Dedifferentiated amniotic fluid mesenchymal stem cell (primary cell): ENCODE measurements around the gene C11orf86.
"Not testable (repeated sequence)": the region's sequence is repeated elsewhere in the genome, so short reads cannot be mapped to it uniquely, and the experiment has no call there.

Experiments
- DNase-seq: peaks from one replicate; pipeline ENCODE4 v3.0.0-alpha.2; 2016; ENCODE audit errors: extremely low spot score

Gene C11orf86, protein sequence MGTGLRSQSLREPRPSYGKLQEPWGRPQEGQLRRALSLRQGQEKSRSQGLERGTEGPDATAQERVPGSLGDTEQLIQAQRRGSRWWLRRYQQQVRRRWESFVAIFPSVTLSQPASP

DNA sequence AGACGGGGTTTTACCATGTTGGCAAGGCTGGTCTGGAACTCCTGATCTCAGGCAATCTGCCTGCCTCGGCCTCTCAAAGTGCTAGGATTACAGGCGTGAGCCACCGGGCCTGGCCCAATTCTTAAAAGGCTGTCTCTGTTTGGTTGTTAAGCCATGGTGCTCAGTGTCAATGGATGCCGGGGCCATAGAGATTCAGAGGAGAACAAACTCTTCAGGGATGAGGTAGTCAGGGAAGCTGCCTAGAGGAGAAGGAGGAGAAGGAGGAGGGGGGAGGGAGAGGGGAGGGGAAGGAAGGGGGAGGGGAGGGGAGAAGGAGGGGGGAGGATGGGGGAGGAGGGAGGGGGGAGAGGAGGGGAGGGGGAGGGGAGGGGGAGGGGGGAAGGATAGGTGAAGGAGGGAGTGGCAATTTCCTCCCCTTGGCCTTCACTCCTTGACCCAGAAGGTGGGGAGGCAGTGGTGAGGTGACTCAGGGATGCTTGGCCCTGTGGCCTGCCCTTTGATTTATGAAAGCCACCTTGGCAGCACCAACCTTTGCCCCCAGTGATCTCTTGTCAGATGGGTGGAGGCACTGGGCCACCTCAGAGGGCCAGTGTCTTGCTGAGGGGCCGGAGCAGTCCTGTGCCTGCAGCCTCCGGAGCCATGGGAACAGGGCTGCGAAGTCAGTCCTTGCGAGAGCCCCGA is at the start of gene C11orf86:
C11orf86 (plus strand) TSS at position 581 of the 681 bp plus-strand sequence; CDS start at position 640, 59 bp downstream.
- no peak for DNase-seq

DNA sequence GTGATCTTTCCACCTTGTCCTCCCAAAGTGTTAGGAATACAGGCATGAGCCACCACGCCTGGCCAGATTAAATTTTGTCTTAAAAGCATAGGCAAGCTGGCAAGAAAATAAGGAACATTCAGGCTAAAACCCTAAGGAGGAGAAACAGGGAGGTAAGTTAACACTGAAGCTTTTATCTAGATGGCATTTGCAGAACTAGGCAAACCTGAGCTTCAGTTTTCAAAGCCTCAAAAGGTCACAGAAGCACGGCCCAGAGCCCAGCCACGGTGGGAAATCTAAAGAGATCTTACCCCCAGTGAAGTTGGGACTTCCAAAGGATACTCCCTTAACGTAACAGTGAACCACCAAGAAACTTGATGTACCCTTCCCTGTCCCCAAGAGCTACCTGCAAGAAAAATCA is 45.4 kb upstream of the C11orf86 start:
- no peak for DNase-seq

DNA sequence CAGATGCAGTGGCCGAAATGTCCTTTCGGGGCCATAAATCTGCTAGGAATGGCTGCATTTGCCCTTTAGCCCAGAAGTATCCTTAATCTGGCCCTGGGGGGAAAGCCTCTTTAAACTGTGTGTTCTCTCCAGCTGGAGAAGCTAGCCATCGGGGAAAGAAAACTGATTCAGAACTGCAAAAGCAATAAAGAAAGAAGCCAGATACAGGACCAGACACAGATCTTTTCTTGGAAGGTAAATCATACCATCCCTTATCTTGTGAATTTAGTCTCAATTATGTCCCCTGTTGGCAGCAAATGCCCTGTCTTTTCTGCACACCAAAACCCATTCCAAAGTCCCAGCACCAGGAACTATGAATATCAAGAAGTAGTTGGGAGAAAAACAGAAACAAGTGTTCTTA is 42.6 kb upstream of the C11orf86 start:
- DNase-seq = no peak

DNA sequence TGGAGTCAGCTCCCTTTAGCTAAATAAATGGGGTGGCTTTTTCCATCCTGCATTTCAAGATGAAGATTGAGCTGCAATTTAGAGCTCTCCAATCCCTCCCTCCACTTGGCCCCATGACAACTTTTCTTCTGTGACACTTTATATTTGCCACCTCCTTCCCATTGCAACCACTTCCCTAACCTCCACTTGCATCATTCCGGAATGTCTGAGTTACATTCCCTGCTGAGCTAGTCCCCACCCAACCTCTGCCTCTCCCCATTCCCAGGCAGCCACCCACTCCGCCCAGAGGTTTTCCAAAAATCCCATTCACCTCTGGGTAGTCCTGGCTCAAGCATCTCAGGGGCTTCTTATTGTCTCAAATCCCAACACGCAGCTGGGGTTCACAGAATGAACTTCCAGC is 41.6 kb upstream of the C11orf86 start:
- DNase-seq = peak; percentile 22

DNA sequence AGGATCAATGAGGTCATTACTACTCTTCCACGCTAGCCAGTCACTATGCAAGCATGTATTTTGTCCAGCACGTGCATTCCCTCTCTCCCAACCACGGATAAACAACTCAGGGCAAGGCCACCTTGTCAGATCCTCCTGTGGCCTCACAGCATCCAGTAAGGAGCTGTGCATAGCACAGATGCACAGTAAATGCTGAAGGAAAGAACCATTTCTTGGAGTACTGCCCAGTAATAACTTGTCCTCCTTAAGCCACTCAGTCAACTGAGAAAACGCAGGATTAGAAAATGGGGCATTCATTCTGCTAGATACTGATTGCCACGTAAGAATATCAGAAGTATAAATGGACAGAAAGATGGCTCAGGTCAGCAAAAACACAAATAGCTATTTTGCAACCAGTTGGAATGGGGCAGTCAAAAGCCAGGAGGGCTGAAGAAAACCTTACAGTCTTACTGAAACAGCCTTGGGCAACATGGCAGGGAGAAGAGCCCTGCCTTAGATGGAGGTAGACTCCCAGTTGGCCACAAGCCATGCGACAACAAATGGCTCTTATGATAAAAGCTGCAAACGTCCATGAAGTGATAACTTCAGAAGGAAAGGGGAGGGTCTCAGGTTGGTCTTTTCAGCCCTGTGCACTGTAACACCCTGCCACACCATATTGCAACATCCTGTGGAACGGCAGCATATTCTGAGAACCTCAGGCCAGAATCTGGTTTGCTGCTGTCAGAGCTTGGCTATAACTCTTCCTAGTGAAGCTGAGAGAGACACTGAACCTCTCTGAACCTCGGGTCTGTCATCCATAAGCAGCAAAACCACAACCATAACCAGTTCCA is 39.9 kb upstream of the C11orf86 start:
- DNase-seq = no peak

- DNase-seq = peak; percentile 78
These were observed 38.8 kb upstream of the C11orf86 start for GRCh38 chr11:66936311-66936711.

- DNase-seq = no peak
These were observed 37.8 kb upstream of the C11orf86 start for GRCh38 chr11:66937193-66937733.

DNA sequence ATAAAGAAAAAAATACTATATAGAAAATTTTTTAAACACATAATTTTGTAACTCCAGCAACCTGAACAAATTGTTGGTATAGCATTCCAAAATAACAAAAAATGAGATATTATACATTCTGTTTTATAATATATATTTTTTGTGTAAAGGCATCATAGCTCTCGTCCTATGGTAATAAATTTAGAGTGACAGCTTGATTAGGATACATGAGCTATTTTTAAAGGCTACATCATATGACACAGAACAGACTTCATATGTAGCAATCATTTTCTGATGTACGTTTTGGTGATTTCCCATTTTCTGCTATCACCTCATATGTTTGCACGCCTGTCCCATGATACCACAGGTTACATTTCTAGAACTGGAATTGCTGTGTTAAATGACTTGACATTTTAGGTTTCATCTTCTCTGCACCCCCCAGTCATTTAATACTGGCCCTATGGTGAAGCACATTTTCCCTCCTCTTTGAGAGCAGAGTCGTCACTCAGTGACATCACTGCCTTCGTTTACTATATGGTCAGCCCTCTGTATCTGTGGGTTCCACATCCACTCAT is 36.4 kb upstream of the C11orf86 start:
- no peak for DNase-seq

DNA sequence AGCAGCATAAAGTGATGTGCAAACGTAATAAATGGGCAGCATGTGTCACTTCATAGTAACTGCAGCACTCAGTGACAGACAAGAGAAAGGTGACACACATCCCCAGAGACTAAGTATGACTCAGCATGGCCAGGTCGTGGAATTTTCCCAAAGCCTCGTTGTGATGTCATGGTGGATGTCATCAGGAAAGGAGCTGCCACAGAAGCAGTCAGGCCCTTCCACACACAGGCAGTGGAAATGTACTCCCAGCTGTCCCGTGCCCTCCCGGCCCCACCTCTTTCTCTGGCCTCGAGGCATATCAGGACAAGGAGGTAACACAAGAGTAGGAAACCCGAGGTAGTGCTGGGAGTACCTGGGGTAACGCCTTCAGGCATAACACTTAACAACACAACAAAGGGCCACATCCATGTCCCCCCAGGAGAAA is 25.0 kb upstream of the C11orf86 start:
- no peak for DNase-seq

DNA sequence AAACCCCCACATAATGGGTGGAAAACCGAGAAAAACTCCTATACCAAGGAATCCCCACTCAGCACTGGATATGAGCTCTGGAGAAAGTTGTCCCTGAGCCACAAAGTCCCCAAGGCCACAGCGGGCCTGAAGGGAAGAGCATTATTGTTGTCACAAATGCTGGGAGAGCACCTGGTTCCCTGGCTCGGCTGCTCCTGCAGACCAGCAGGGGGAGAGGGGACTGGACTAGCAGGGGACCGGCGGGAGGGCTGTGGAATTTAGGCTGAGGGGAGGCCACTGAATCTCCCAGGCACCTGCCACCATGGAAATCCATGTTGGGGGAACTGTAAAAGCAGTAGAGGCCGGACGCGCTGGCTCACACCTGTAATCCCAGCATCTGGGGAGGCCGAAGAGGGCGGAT is 24.0 kb upstream of the C11orf86 start:
- no peak for DNase-seq

DNA sequence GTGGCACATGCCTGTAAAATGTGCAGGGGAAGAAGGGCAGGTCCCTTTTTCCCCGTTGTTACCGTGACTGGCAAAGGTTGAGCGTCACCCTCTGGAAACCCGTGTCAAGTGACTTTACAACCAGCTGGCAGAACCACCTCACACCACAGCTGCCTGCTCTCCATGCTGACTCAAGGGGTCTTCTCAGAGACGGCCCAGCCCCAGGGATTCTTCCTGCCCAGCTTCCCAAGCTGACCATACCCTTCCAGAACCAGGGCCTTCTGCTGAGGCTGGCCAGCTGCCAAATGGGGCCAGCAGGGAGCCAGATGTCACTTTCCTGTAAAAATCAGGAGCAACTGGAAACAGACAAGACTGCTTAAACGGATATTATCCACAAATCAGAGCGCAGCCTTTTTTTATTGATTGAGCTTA is 23.2 kb upstream of the C11orf86 start:
- no peak for DNase-seq

- DNase-seq = no peak
These were observed 21.8 kb upstream of the C11orf86 start for GRCh38 chr11:66953081-66953833.

GRCh38 chr11:66956689-66957290 is 18.3 kb upstream of the C11orf86 start:
- no peak for DNase-seq

DNA sequence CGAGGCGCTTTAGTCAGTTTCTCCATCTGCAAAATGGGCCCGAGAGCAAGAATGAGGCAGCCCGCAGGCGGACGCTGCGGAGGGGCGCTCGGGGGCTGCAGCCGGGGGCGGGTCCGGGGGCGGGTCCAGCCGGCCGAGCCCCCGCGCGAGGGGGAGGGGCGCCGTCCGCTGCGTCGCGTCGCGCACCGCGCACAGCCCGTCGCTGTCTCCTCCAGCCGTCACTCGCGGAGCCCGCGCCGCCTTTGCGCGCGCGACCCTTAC is 17.2 kb upstream of the C11orf86 start:
- DNase-seq = no peak

GRCh38 chr11:66958232-66958955 is 16.7 kb upstream of the C11orf86 start, which contains the start of gene PC:
PC (minus strand) TSS chr11:66958383; CDS start chr11:66872159, 86,224 bp downstream.
- DNase-seq = peak; percentile 100

DNA sequence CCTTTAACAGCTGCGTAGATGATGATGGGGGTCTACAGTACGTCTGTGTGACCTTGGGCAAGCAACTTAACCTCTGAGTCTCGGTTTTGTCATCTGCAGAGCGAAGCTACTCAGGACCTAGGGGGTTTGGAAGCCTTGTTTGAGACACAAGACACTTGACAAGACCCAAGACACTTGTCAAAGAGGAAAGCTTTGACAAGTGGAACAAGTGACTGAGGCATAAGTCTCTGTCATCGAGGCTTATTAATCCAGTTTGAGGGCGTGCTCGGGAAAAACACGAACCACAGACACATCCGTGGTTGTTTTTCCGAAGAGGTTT is 16.2 kb upstream of the C11orf86 start:
- DNase-seq = no peak

- DNase-seq = not testable (repeated sequence)
These were observed 13.4 kb upstream of the C11orf86 start for GRCh38 chr11:66961691-66962213.

DNA sequence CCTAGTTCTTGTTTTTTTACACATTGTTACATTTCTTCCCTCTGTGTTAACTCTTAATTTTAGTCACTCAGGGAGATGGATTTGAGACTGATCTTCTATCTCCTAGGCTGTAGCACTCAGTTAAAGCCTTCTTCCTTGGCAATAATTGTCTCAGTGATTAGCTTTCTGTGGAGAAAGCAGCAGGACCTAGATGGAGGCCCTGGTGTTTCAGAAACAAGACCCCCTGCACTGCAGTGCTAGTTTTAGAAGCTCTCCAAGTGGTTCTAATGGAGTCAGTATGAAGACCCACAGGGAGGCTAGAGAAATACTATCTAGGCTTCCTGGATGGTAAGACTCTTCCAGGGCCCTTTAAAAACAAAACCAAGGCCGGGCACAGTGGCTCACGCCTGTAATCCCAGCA is 12.9 kb upstream of the C11orf86 start:
- DNase-seq = no peak

DNA sequence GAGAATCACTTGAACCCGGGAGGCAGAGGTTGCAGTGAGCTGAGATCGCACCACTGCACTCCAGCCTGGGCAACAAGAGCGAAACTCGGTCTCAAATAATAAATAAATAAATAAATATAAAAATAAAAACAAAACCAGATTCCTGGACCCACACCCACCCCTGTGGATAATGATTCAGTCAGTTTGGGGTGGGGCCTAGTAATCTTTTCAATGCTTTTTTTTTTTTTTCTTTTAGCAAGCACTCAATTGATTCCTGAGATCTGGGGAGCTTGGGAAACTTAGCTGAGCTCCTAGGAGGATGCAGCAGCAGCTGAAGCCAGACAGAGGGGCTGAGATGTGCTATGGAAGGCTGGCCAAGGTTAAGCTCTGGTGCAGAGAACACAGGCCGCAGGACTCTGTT is 12.3 kb upstream of the C11orf86 start:
- no peak for DNase-seq

GRCh38 chr11:66964495-66964894 is 10.6 kb upstream of the C11orf86 start:
- DNase-seq = no peak

DNA sequence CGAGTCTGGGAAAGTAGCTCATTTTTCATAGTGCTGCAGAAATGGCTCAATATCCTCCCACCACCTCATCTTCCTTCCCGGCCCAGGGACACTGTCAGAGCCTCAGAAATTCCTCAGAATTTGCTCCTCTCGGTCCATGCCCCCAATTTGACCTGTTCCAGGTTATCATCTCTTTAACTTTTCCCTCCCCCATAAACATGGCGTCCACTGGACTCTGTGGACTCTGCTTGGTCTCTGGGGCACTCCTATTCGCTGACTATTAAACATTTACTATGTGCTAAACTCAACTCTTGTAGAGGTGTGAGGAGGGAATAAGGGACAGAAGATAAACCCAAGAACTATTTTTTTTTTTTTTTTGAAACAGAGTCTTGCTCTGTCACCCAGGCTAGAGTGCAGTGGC is 8.8 kb upstream of the C11orf86 start:
- DNase-seq = no peak
